Colonic mucosa (tissue), 4 donors: Measurements from ENCODE around the gene SNX8. TPM values are rescaled to one million over a fixed set of nuclear protein-coding genes. Genes with fewer than 3 reads are reported as not detected.

Experiments
- DNase-seq: peaks from one replicate; pipeline ENCODE4 v3.0.0-alpha.2; 2020
- H3K27ac ChIP-seq: fragments of 200-600 bp; one replicate; pipeline ENCODE4 v1.8.0; 2021
- H3K27me3 ChIP-seq: fragments of 200-600 bp; one replicate; pipeline ENCODE4 v1.8.0; 2021
- H3K36me3 ChIP-seq: fragments of 200-600 bp; one replicate; pipeline ENCODE4 v1.8.0; 2021
- H3K4me1 ChIP-seq: fragments of 200-600 bp; one replicate; pipeline ENCODE4 v1.8.0; 2021; ENCODE audit warnings: mild to moderate bottlenecking
- H3K4me3 ChIP-seq: fragments of 200-600 bp; one replicate; pipeline ENCODE4 v1.8.0; 2021
- H3K9ac ChIP-seq, 2 donors: one replicate each; pipeline ENCODE4 v1.7.0; 2013; ENCODE audit warnings: control low read depth in 2 of 2, low read depth in 2 of 2, low read length in 2 of 2
- H3K9me3 ChIP-seq: fragments of 200-600 bp; one replicate; pipeline ENCODE4 v1.8.0; 2021
- CTCF ChIP-seq: fragments of 200-600 bp; IDR thresholded peaks from one replicate; pipeline ENCODE4 v1.8.0; 2022; ENCODE audit warnings: antibody characterized with exemption, mild to moderate bottlenecking
- intact Hi-C: fragments of 100-400 bp; cut with DNase I; formaldehyde crosslinking; loops from one replicate; pipeline ENCODE4 v1.14.1; 2022
- total RNA-seq, 2 donors: library from RNA; stranded (reverse); fragmentation: NEBNext Ultra II Directional in 1 of 2; extraction: Animal tissue kit (Norgen Biotek cat#: 25700) in 1 of 2; gene quantifications; one replicate each; pipeline ENCODE4 v1.2.1, GENCODE V29; 2021
- donor health status: healthy.
- donor health status: DM: no; HTN: no; CAD: no.
- donor health status: DM: no; HTN: no; CAD: no.

The SNX8 gene
- total RNA-seq, 2 donors from 2014 or later = 22.4 to 36.7 TPM

- Histone ChIP-seq H3K27me3 (no peaks in the 10 kb centered on the region), H3K9me3 (no peaks in the 10 kb centered on the region), H3K27ac (no peak overlapping the region), H3K4me1 (no peaks in the 10 kb centered on the region), H3K9ac (no peak overlapping the region), H3K4me3 (no peak overlapping the region), H3K36me3 (no peaks in the 10 kb centered on the region)
- intact Hi-C loops = no loop called here
- no peak for TF ChIP-seq CTCF
- no peak for DNase-seq
Observed at GRCh38 chr7:2263176-2263575, 51.1 kb downstream of the SNX8 start.

- TF ChIP-seq CTCF = no peak
- DNase-seq = no peak
- intact Hi-C loops = no loop called here
- Histone ChIP-seq H3K9me3 (no peaks in the 10 kb centered on the region), H3K9ac (no peak overlapping the region), H3K36me3 (no peaks in the 10 kb centered on the region), H3K27me3 (no peaks in the 10 kb centered on the region), H3K4me1 (no peaks in the 10 kb centered on the region), H3K4me3 (no peak overlapping the region), H3K27ac (no peak overlapping the region)
Observed at GRCh38 chr7:2261611-2262010, 52.6 kb downstream of the SNX8 start.

GRCh38 chr7:2260820-2261219 lies 53.4 kb downstream of the SNX8 start:
- intact Hi-C loops = no loop called here
- H3K9me3 ChIP-seq = no peaks in the 10 kb centered on the region
- no peak for DNase-seq
- no peaks in the 10 kb centered on the region for H3K36me3 ChIP-seq
- no peaks in the 10 kb centered on the region for H3K4me1 ChIP-seq
- H3K27me3 ChIP-seq = no peaks in the 10 kb centered on the region
- no peak overlapping the region for H3K4me3 ChIP-seq
- TF ChIP-seq CTCF = no peak
- no peak overlapping the region for H3K27ac ChIP-seq
- H3K9ac ChIP-seq = no peak overlapping the region

GRCh38 chr7:2259480-2259879 lies 54.8 kb downstream of the SNX8 start:
- Histone ChIP-seq H3K9me3 (no peaks in the 10 kb centered on the region), H3K9ac (no peak overlapping the region), H3K4me1 (no peaks in the 10 kb centered on the region), H3K4me3 (no peak overlapping the region), H3K36me3 (no peaks in the 10 kb centered on the region), H3K27me3 (no peaks in the 10 kb centered on the region), H3K27ac (no peak overlapping the region)
- intact Hi-C loops = no loop called here
- no peak for DNase-seq
- TF ChIP-seq CTCF = no peak

- no peaks in the 10 kb centered on the region for H3K36me3 ChIP-seq
- H3K27ac ChIP-seq = no peak overlapping the region
- intact Hi-C loops = no loop called here
- H3K27me3 ChIP-seq = no peaks in the 10 kb centered on the region
- TF ChIP-seq CTCF = no peak
- no peaks in the 10 kb centered on the region for H3K9me3 ChIP-seq
- no peak overlapping the region for H3K9ac ChIP-seq
- no peak for DNase-seq
- no peaks in the 10 kb centered on the region for H3K4me1 ChIP-seq
- H3K4me3 ChIP-seq = no peak overlapping the region
Observed at GRCh38 chr7:2258661-2259365, 55.4 kb downstream of the SNX8 start.
